Gastroesophageal sphincter (tissue), 4 donors: ENCODE data around the gene LHX3. TPM values are rescaled to one million over a fixed set of nuclear protein-coding genes. Genes with fewer than 3 reads are reported as not detected.

Experiments used
- ATAC-seq: fragments of 150-250 bp; one replicate; pipeline ENCODE4 v1.9.1; 2016; ENCODE audit warnings: mild to moderate bottlenecking, moderate library complexity
- H3K27ac ChIP-seq, 4 donors: fragments of 200-600 bp; sonication (generic) in 3 of 4; 1 replicate in 3 of 4; 2 replicates in 1 of 4; pipeline ENCODE4 v1.5.1; 2016 to 2019
- H3K27me3 ChIP-seq: fragments of 200-600 bp; sonication (generic); one replicate; pipeline ENCODE4 v1.5.1; 2019
- H3K36me3 ChIP-seq, 2 donors: fragments of 200-600 bp; sonication (generic); one replicate each; pipeline ENCODE4 v1.5.1; 2019; ENCODE audit warnings: control low read depth in 1 of 2
- H3K4me1 ChIP-seq, 3 donors: fragments of 200-600 bp; sonication (generic); 1 replicate in 2 of 3; 2 replicates in 1 of 3; pipeline ENCODE4 v1.5.1; 2016 to 2019; ENCODE audit warnings: control low read depth in 2 of 3
- H3K4me3 ChIP-seq, 2 donors: fragments of 200-600 bp; sonication (generic); one replicate each; pipeline ENCODE4 v1.5.1; 2019; ENCODE audit warnings: mild to moderate bottlenecking in 1 of 2, moderate library complexity in 1 of 2
- H3K9me3 ChIP-seq, 3 donors: fragments of 200-600 bp; sonication (generic); one replicate each; pipeline ENCODE4 v1.5.1; 2017 to 2019; ENCODE audit warnings: control low read depth in 2 of 3
- CTCF ChIP-seq, 4 experiments: fragments of 200-600 bp in 2 of 4; fragments of 450-650 bp in 2 of 4; sonication (generic) in 1 of 4; IDR thresholded peaks; one replicate each; pipeline ENCODE4 v1.5.1; 2017 to 2019; ENCODE audit warnings: antibody characterized with exemption in 4 of 4, mild to moderate bottlenecking in 2 of 4, moderate library complexity in 2 of 4
- EP300 ChIP-seq: sonication (generic); formaldehyde crosslinking; IDR thresholded peaks from one replicate; pipeline ENCODE4 v1.6.1; 2017; ENCODE audit warnings: antibody characterized with exemption, mild to moderate bottlenecking
- POLR2A ChIP-seq, 2 donors: fragments of 450-650 bp; IDR thresholded peaks; one replicate each; pipeline ENCODE4 v1.6.1; 2017; ENCODE audit warnings: antibody characterized with exemption in 2 of 2, mild to moderate bottlenecking in 2 of 2, moderate library complexity in 1 of 2
- POLR2AphosphoS5 ChIP-seq: sonication (generic); formaldehyde crosslinking; IDR thresholded peaks from one replicate; pipeline ENCODE4 v1.6.1; 2017; ENCODE audit warnings: antibody characterized with exemption
- WGBS, 2 donors: methylation state at CpG; one replicate each; pipeline ENCODE4 v1.1.5; 2018; ENCODE audit warnings: low coverage in 1 of 2; 5-methylcytosine and 5-hydroxymethylcytosine counted together
- total RNA-seq, 4 donors: library from RNA; depleted of rRNA; stranded (reverse); fragments of >200 nt; gene quantifications; one replicate each; pipeline ENCODE4 v1.1.0, GENCODE V29; 2016

LHX3 gene
- total RNA-seq, 4 donors from 2014 or later = not detected

DNA sequence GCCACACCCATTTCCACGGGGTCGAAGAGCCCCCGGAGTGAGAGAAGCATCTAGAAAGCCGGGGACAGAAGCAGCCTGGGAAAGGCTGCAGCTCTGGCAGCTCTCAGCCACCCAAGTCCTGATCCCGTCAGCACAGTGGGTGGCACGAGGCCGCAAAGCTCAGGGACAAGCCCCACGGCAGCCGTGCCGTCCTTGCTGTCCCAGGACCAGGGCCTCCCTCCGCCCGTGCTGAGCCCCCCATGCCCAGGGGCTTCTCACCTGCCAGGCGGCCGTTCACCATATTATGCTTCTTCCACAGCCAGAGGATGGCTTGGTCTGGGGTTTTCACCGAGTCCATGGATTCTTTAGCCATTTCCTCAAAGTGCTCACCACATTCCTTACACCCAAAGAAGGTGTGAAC, 6.1 kb upstream of the LHX3 start:
- peaks cover 0 to 87% of the 10 kb centered on the region in 2 donors for H3K36me3 ChIP-seq
- TF ChIP-seq EP300 (no peak), POLR2AphosphoS5 (no peak), POLR2A (IDR thresholded peaks at IDR 0.05) (no peak), CTCF (IDR thresholded peaks at IDR 0.05) (no peak)
- ATAC-seq = no peak
- H3K27ac ChIP-seq = no peak overlapping the region
- H3K4me1 ChIP-seq = no peaks in the 10 kb centered on the region
- 75 to 87% methylated on average over 2 to 4 of the region's 15 CpGs for WGBS, 2 donors
- no peak overlapping the region for H3K4me3 ChIP-seq
- peaks cover 0 to 7% (median 0%) of the 10 kb centered on the region in 3 donors for H3K9me3 ChIP-seq
- no peaks in the 10 kb centered on the region for H3K27me3 ChIP-seq

GRCh38 chr9:136210276-136210675, 5.3 kb upstream of the LHX3 start:
- Histone ChIP-seq H3K27me3 (peaks cover 6% of the 10 kb centered on the region), H3K4me3 (no peak overlapping the region), H3K4me1 (peaks cover 0 to under 1% (median 0%) of the 10 kb centered on the region in 3 donors), H3K27ac (no peak overlapping the region), H3K9me3 (peaks cover 0 to 7% (median 0%) of the 10 kb centered on the region in 3 donors), H3K36me3 (peaks cover 0 to 80% of the 10 kb centered on the region in 2 donors)
- no peak for ATAC-seq
- no peak for TF ChIP-seq POLR2A (IDR thresholded peaks at IDR 0.05)
- TF ChIP-seq CTCF (IDR thresholded peaks at IDR 0.05) = no peak
- TF ChIP-seq POLR2AphosphoS5 = no peak
- TF ChIP-seq EP300 = no peak
- WGBS, 2 donors = 90 to 95% methylated on average over 8 to 9 of the region's 16 CpGs

GRCh38 chr9:136209786-136210185, 4.9 kb upstream of the LHX3 start:
- Histone ChIP-seq H3K27ac (no peak overlapping the region), H3K4me3 (no peak overlapping the region), H3K36me3 (peaks cover 0 to 75% of the 10 kb centered on the region in 2 donors), H3K4me1 (peaks cover 0 to 5% (median 0%) of the 10 kb centered on the region in 3 donors), H3K9me3 (peaks cover 0 to 11% (median 0%) of the 10 kb centered on the region in 3 donors), H3K27me3 (peaks cover 11% of the 10 kb centered on the region)
- TF ChIP-seq EP300 (no peak), POLR2A (IDR thresholded peaks at IDR 0.05) (no peak), POLR2AphosphoS5 (no peak), CTCF (IDR thresholded peaks at IDR 0.05) (no peak)
- no CpG with 5 or more reads among the region's 17 CpGs for whole genome bisulfite sequencing, 2 donors
- no peak for ATAC-seq

DNA sequence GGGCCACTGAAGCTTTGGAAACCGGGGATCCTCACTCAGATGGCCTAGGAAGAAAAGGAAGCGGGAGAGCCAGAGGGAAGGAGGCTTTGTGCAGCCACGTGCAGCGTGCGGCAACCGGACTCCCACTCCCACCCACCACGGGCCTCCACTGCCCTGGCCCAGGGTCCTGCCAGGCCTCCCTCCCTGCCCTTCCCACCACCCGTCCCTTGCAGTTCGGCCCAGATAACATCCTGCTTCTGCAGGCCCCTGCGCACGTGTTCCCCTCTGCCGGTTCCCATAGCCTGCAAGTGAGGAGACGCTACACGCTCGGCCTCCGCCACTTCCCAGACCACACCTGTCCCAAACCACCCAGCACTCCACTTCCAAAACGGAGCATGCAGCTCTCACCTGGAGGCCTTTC, 4.3 kb upstream of the LHX3 start:
- 85 to 91% methylated on average over 4 to 7 of the region's 17 CpGs for WGBS, 2 donors
- peaks cover 17% of the 10 kb centered on the region for H3K27me3 ChIP-seq
- H3K36me3 ChIP-seq = peaks cover 0 to 69% of the 10 kb centered on the region in 2 donors
- H3K27ac ChIP-seq = no peak overlapping the region
- no peak overlapping the region for H3K4me3 ChIP-seq
- ATAC-seq = no peak
- H3K4me1 ChIP-seq = peaks cover 0 to 7% (median 0%) of the 10 kb centered on the region in 3 donors
- H3K9me3 ChIP-seq = peaks cover 0 to 12% (median 0%) of the 10 kb centered on the region in 3 donors
- no peak for TF ChIP-seq CTCF (IDR thresholded peaks at IDR 0.05)
- no peak for TF ChIP-seq POLR2A (IDR thresholded peaks at IDR 0.05)
- no peak for TF ChIP-seq POLR2AphosphoS5
- no peak for TF ChIP-seq EP300

DNA sequence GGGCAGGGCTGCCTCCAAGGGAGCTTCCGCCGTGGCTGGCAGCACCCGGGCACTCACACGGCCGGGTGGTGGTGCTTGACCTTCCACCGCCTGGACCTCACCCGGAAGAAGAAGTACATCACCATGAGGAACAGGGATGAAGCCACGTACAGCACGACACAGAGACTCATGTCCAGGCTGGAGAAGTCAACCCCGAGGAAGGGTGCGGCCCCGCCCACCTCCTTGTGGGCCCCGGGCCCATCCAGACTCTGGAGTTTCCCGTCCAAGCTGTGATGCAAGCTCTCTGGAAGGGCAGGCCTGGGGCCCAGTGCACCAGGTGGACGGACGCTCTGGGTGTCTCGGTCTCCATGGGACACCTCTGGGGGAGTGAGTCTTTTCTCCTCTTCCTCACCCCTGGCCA, 3.7 kb upstream of the LHX3 start:
- Histone ChIP-seq H3K4me3 (no peak overlapping the region), H3K27me3 (peaks cover 22% of the 10 kb centered on the region), H3K27ac (no peak overlapping the region), H3K4me1 (peaks cover 0 to 7% (median 0%) of the 10 kb centered on the region in 3 donors), H3K9me3 (peaks cover 0 to 7% (median 0%) of the 10 kb centered on the region in 3 donors), H3K36me3 (peaks cover 0 to 64% of the 10 kb centered on the region in 2 donors)
- no peak for ATAC-seq
- 47% methylated on average over 3 of the region's 17 CpGs; no CpG with 5 or more reads in 1 of the 2 donors for WGBS, 2 donors
- TF ChIP-seq POLR2AphosphoS5 (no peak), CTCF (IDR thresholded peaks at IDR 0.05) (no peak), POLR2A (IDR thresholded peaks at IDR 0.05) (no peak), EP300 (no peak)
